HG02884 (cell line): ENCODE data around the gene ERVK3-1.
"Not testable (repeated sequence)": the region's sequence is repeated elsewhere in the genome, so short reads cannot be mapped to it uniquely, and the experiment has no call there.

Experiments used
- ATAC-seq: cut with Tn5 transposase; IDR thresholded peaks from one replicate; pipeline ENCODE4 v1.9.1; 2021; ENCODE audit warnings: mild to moderate bottlenecking, moderate library complexity; ENCODE audit not compliant: unreplicated experiment

ERVK3-1 gene

DNA sequence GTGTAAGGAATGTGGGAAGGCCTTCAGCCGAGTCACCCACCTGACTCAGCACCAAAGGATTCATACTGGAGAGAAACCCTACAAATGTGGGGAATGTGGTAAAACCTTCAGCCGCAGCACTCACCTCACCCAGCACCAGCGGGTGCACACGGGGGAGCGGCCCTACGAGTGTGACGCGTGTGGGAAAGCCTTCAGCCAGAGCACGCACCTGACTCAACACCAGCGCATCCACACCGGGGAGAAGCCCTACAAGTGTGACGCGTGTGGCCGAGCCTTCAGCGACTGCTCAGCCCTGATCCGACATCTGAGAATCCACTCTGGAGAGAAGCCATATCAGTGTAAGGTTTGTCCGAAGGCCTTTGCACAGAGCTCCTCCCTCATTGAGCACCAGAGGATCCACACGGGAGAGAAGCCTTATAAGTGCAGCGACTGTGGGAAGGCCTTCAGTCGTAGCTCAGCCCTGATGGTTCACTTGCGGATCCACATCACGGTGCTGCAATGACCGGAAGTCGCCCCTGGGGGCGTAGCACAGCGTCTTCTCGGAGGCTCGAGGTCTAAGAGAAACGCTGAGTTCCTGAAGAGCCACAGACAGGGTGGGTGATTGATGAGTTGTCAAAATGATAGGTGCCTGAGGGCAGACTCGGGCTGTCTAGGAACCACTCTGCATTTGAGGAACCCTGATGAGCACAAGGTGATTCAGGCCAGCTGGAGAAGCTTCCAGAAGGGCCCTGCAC is 33.8 kb downstream of the ERVK3-1 start:
- ATAC-seq, result no peak

DNA sequence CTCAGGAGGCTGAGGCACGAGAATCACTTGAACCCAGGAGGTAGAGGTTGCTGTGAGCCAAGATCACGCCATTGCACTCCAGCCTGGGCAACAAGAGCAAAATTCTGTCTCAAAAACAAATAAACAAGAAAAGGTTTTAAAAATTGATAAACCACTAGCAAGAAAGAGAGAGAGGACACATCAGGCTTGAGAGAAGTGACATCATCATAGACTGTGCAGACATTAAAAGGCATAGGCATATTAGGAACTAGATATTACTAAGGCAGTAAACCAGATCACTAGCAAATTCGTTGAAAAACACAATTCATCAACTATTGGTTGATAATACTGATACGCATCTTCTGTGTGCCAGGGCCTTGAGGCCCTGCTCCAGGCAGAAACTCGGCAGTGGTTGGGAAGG is 40.4 kb downstream of the ERVK3-1 start:
- ATAC-seq, result no peak

DNA sequence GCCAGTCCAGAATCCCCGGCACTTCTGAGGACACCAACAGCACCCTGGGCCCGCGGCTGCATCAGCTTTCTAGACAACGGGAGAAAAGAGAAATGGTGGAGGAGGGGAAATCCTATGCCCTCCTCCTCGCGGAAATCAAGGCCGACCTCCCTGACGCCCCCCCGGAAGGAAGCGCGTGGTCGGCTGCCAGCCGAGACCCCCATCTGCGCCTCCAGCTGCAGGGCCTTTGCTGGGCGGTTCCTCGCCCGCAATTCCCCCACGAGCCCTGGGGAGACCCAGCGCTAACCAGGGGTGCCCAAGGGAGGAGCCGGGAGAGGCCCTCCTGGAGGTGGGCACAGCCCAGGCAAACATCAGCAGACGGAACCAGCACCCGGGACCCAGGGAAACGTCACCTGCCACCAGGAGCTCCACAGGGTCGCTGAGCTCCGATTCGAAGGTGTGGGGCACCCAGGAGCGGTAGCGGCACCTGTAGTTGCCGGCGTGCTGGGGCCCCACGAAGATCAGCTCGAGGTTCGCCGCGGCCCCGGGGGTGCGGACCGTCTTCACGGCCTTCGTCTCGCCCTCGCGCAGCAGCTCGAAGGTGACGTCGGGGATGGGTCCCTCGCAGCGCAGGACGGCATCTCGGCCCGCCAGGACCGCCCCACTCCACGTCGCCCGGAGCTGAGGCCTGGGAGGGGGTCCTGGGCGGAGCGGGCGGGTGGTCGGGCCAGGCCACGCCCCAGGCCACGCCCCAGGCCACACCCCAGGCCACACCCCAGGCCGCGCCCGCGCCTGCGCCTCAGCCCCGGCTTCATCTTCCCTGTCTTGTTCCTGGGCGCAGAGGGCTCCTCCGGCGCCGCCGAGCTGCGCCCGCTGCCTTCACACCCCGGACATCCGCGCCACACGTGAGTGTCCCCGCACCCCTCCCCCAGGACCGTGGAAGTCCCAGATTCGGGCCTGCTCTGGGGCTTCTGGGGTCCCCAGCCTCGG is 42.1 kb downstream of the ERVK3-1 start:
- ATAC-seq, result peak; percentile 64

DNA sequence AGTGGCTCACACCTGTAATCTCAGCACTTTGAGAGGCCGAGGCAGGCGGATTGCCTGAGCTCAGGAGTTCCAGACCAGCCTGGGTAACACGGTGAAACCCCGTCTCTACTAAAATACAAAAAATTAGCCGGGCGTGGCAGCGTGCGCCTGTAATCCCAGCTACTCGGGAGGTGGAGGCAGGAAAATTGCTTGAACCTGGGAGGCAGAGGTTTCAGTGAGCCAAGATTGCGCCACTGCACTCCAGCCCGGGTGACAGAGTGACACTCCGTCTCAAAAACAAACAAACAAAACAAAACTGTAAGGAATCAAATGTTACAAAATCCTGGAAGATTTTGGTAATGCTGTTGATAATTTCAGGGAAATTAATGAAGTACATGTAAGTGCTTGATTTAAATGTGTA is 42.9 kb downstream of the ERVK3-1 start:
- not testable (repeated sequence) for ATAC-seq

DNA sequence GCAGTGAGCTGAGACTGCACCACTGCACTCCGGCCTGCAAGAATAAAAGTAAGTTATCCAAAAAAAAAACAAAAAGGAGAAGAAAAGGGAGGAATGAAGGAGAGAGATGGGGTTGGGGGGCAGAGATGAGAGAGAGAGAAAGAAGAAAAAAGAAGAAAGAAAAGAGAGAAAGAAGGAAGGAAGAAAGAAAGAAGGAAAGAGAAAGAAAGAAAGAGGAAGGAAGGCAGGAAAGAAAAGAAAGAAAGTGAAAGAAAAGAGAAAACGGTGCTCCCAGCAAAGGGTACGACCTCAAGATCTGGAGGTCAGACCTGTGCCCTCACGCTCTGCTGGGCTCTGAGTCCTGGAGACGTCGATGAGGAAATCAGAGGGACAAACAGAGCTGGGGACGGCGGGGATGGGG is 44.4 kb downstream of the ERVK3-1 start:
- no peak for ATAC-seq

DNA sequence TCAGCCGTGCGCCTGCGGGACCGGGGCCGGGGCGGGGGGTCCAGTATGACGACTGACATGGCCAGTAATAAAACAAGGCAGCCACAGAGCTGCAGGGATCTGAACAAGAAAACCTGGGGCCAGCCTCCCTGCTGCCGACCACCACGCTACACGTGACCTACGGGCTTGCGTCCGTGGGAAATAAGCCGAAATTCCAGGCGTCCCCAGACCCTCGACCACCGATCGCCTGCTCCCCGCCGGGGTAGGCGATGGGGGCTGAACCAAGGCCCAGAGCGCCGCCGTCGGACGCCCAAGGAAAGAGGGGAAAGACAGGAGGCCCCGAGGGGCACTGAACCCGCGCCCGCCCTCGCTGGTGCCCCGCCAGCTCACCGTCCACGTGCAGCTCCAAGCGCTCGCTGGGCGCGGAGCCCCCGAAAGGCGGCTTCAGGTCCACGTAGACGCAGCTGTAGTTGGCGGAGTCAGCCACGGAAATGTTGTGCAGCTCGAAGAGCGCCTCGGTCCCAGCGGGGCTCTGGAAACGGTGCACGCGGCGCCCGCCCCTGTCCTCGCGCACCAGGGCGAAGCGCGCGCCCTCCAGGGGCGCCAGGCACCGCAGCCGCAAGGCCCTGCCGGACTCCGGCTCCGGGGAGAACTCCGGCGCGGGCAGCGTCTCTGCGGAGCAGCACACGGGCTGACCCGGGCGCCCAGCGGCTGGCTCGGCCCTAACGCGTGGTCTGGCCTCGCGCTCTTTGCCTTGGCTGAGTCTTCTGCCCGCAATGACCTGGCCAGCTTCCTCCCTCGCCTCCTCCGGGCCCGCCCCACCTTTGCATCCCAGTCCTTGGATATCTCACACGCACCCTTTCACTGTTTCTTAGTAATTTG is 45.1 kb downstream of the ERVK3-1 start:
- ATAC-seq, result no peak

DNA sequence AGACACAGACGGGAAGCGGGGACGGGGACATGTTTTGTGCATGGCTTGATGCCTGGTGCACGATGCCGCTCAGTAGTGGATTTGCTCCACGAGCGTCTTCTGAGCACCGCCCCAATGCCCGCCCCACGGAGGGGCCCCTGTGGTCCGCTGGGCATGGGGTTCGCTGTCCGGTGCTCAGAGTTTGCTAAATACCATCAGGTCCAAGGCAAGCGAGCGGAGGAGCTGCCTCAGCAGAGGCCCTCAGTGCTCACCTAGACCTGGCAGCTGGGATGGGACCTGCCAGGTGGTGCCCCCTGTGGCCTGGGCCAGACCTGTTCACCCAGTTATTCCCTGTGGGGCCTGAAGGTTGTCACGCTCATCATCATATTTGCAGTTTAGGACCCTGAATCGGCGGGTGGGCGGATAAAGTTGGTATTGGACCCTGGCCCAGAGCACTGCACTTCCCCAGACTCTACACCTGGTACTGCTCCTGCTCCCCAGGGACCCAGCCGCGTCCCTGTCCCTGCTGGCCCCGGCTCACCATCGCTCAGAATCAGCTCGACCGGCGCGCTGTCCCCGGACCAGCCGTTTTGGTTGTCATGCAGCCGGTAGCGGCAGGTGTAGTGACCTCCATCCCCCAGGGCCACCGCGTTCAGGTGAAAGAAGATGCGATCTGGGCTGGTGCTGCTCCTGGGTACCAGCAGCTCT is 45.8 kb downstream of the ERVK3-1 start:
- no peak for ATAC-seq

DNA sequence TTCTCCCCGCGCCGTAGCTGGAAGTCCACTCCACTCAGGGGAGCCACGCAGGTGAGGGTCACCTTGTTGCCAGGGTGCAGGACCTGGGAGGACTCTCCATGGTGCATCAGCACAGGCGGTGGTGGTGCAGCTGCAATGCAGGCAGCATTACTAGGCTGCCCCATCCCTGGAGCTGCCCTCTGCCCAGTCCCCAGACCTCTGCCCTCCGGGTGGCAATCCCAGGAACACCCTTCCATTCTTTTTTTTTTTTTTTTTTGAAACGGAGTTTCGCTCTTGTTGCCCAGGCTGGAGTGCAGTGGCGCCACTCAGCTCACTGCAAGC is 46.3 kb downstream of the ERVK3-1 start:
- no peak for ATAC-seq

DNA sequence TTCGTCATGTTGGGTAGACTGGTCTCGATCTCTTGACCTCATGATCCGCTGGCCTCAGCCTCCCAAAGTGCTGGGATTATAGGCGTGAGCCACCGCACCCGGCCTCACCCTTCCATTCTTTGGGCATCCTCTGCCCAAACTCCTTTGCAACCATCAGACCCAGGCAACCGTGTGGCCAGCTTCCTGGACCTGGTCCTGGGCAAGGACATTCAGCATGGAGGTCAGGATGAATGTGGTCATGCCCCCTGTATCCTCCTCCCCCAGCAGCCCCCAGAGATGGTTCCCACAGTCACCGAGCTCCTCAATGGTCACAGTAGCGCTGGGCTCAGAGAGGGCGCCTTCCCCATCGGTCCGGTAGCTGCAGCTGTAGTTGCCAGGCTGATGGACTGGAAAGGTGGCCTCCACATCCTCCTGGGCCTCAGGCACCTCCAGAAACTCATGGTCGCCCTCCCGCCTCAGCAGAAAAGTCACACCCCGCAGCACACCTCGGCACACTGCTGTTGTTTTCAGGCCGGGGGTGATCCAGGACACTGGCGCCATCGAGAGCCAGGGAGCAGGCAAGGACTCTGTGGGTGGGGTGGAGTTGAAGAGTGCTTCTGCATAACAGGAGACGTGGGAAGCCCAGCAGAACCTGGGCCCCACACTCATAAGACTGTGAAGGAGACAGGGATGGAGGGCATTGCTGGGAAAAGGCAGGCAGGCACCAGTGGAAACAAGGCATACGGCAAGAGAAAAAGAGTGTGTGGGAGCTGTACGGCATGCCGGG is 47.0 kb downstream of the ERVK3-1 start:
- ATAC-seq, result no peak

DNA sequence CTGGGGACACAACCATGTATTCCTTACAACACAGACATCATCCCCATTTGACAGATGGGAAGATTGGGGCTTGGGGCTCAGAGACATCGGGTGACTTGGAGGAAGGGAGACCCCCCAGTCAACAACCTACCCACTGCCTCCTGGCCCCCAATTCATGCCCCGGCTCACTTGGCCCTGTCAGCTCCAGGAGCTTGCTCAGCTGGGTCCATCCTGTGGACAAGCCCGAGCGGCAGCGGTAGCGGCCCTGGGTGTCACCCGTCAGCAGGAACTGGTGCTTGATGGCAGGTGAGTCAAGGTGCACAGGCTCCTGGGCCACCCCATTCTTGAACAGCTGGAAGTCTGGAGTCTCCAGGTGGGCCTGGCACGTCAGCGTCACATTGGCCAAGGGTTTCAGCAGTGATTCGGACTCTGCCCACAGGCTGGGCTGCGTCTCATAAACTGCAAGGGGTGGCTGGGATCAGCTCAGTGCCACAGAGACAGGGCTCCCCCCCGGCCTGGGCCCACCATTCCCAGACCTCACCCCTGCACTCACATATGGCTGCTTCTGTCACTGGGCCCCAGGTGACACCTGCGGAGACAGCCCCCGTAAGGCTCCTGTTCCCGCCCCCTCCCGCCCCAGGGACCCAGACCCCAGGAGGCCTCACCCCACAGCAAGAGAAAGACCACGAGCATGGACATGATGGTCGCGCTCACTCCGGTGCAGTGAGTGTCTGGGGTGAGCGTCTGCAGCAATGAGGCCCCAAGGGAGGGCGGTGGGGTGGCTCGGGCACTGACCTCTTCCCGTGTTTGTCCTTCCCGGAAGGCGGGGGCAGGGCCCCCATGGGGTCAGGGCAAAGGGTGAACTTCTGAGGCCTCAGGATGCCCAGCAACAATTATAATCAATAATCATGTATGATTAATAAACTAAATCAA is 47.8 kb downstream of the ERVK3-1 start, which contains the start of gene A1BG:
Gene A1BG (minus strand): TSS at position 733 of the 912 bp plus-strand sequence. CDS start 55 bp downstream, at position 678.
- no peak for ATAC-seq

DNA sequence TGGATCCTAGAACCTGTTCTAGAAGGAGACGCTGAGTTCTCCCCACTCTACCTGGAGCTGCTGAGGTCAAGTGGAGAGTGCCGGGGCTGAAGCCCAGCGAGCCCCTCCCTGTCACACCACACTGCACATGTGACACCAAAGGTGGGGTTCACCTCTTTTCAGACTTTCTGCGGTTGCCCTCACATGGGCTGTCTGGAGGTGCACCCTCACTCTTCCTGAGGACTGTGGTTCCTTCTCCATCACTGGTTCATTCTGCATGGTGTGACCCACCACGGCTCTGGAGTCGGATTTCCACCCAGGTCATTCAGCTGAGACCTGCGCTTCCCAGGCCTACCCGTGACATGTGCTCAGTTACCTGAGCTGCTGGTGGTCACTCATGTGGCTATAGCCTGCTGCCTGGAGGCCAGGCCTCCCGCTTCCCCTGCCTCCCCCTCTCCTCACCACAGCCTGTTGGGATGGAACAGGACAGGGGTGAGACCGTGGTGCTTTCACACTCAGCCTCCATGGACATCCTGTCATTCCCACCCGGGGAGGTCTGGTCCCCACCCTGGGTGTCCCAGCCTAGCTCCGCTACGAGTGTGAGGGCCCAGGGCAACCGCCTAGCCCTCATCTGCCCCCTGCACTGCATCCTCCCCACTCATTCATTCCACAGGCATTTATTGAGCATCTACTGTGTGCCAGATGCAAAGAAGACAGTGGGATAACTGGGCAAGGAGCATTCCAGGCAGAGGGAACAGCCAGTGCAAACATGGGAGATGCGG is 48.7 kb downstream of the ERVK3-1 start:
- no peak for ATAC-seq

DNA sequence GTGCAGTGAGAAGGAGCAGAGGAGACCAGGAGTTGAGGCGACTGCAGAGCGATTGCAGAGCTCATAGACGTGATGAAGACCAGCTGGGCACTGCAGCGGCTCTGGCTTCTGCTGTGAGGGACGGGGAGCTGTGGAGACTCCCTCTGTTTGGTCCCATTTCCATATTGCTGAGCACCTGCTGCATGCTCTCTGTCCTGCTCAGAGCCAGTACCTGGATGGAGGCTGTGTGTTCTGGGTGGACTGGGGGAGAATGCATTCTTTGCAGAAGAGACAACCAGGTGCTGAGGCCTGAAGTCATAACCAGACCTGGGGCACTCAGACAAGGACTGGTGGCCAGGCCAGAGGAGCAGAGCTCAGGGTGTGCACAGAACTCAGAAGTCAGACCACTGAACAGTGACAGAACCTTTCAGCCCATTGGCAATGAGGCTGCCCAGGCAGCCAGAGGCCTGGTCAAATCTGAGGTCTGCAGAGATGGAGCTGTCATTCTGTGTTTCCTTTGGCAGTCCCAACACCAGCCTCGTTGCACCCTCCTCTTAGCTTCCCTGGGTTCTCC is 49.4 kb downstream of the ERVK3-1 start:
- no peak for ATAC-seq

DNA sequence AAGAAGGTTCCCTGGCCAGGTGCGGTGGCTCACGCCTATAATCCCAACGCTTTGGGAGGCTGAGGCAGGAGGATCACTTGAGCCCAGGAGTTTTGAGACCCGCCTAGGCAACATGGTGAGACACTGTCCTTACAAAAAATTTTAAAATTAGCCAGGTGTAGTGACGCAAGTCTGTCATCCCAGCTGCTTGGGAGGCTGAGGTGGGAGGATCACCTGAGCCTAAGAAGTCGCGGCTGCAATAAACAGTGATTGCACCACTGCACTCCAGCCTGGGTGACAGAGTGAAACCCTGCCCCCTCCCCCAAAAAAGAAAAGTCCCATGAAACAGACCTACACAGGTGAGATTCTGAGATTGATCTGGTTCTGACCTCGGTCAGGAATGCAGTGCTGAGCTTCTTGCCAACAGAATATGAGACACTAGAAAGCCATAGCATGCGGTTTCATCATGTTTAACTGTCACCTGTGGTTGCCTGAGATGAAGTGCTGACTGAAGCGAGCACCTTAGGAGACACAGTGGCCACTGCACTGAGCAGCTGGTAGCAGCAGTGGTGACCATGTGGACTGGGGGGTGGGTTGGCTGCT is 50.1 kb downstream of the ERVK3-1 start:
- no peak for ATAC-seq

DNA sequence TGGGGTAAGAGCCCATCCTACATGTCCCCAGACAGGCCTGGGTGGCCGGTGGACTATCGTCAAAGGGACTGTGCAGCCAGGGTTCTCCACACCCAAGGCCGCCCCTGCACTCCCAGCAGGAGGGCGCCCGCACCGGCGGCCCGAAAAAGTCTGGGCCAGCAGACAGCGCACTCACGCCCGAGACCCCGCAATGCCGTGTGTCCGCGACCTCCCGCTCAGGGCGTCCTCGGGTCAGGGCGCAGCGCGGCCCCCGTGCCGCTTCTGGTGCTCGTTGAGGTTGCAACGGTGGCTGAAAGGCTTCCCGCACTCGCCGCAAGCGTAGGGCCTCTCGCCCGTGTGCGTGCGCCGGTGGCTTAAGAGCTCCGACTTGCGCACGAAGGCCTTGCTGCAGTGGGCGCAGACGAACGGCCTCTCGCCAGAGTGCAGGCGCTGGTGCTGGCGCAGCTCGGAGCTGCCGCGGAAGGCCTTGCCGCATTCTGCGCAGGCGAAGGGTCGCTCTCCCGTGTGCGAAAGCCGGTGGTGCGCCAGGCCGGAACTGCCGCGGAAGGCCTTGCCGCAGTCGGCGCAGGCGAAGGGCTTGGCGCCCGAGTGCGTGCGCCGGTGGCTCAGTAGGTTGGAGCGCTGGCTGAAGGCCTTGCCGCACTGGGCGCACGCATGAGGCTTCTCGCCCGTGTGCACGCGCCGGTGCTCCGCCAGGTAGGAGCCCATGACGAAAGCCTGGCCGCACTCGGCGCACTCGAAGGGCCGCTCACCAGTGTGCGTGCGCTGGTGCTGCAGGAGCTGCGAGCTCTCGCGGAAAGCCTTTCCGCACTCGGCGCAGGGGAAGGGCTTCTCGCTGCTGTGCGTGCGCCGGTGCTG is 51.0 kb downstream of the ERVK3-1 start:
- no peak for ATAC-seq

DNA sequence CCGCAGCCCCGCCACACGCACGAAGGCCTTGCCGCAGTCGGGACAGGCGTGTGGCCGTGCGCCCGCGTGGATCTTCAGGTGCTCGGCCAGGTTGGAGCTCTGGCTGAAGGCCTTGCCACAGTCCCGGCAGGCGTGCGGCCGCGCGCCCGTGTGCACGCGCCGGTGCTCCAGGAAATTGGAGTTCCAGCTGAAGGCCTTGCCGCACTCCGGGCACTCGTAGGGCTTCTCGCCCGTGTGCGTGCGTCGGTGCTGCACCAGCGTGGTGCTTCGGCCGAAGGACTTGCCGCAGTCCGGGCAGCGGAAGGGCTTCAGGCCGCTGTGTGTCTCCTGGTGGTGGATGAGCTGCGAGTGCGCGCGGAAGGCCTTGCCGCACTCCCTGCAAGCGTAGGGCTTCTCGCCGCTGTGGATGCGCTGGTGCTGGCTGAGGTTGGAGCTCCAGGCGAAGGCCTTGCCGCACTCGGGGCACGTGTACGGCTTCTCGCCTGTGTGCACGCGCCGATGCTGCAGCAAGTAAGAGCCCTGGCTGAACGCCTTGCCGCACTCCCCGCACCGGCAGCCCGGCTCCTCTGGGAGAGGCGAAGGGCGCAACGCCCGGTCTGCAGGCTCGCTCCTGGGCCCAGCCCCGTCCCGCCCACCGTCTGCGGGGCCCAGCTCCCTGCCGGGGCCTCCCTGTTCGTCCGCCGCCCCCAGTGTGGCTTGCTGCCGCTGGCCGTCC is 51.7 kb downstream of the ERVK3-1 start:
- no peak for ATAC-seq
